HG03060 (cell line): Measurements from ENCODE around the gene CD44.
"Not testable (repeated sequence)": the region's sequence is repeated elsewhere in the genome, so short reads cannot be mapped to it uniquely, and the experiment has no call there.

ENCODE experiments used
- ATAC-seq: cut with Tn5 transposase; IDR thresholded peaks from one replicate; pipeline ENCODE4 v1.9.1; 2021; ENCODE audit warnings: low read depth, moderate number of reproducible peaks; ENCODE audit not compliant: unreplicated experiment

CD44 gene

GRCh38 chr11:35138943-35139721 is at the start of gene CD44:
TSS of gene CD44 (plus strand) at chr11:35139171. CDS start at chr11:35139304, 133 bp downstream.
- no peak for ATAC-seq

DNA sequence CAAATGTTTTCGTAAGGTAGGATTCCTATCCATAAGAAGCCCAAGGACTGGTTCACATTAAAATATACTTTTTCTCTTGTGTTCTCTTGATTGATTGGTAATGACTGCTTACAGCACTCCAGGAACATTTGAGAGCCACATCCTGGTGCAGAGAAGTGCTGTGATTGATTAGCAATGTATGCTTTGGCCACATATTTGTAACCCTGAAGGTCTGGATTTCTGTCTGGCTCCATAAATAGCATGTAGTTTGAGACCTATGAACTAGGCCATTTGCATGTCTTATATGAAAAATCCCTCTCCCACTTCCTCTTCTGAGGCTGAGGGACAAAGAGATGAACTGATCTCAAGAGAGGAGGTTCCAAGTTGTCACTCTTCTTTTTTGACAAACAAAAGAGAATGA is 49.3 kb upstream of the CD44 start:
- ATAC-seq, result no peak

GRCh38 chr11:35090125-35090524 is 48.8 kb upstream of the CD44 start:
- ATAC-seq, result no peak

- ATAC-seq, result not testable (repeated sequence)
These were observed 48.0 kb upstream of the CD44 start for GRCh38 chr11:35090991-35091390.

GRCh38 chr11:35096723-35097122 is 42.2 kb upstream of the CD44 start:
- ATAC-seq, result no peak

DNA sequence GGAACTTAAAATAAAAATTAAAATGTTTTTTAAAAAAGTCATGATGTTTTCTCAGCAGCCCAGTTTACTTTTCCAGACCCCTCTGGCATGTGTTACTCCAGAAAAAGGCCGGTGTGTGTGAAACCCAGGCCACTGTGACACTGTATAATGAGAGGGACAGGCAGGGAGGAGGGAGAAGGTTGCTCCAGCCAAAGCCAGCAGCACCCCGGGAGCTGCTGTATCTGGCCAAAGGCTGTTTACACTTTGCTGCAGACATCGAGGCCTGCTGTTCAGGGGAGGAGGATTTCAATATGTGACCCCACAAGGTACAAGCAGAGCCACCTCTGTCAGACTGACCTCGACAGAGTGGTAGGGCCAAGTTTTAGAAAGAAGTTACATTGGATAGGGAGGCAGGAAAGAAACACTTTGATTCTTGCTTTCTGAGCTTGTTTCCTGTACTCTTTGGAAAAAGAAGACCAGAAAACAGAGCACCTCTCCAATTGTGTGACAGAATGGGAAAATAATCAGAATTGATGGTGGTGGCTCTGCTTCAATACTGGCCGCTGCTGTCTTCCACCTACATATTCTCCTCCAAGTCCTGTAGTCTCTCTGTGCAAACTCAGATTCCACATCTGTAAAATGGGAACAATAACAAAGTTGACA is 41.0 kb upstream of the CD44 start:
- ATAC-seq, result no peak

GRCh38 chr11:35098855-35099254 is 40.1 kb upstream of the CD44 start:
- no peak for ATAC-seq

DNA sequence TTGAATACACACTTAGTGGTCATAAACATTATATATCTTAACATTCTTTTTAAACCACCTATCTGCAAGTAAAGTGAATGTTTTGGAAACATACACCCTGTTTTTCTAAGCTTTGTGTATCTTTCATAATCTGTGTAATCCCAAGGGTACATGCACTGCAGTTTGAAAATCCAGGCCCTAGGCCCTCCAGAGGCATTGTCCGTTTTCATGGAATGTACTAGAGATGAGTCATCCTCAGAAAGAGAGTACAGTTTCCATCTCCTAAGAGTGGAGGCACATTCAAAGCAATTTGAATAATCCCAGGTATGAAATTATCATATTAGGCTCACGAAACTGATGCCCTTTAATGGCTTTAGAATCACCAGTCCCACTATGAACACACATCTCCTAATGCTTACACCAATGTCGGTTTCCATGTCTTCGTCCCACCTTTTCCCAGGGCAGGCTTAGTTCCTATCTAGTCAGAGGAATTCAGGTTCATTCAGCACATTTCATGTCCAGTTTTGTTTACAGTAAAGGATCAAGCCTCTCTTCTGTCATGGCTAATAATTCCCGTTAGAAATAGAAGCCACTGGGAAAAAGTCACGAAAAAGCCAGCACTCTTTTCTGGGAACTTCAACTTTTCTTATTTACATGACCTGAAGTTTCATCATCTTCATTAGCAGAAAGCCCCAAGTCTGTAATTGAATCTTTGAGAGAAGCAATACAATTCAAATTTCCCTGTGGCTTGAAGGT is 39.5 kb upstream of the CD44 start:
- no peak for ATAC-seq

- no peak for ATAC-seq
These were observed 39.0 kb upstream of the CD44 start for GRCh38 chr11:35100013-35100383.

DNA sequence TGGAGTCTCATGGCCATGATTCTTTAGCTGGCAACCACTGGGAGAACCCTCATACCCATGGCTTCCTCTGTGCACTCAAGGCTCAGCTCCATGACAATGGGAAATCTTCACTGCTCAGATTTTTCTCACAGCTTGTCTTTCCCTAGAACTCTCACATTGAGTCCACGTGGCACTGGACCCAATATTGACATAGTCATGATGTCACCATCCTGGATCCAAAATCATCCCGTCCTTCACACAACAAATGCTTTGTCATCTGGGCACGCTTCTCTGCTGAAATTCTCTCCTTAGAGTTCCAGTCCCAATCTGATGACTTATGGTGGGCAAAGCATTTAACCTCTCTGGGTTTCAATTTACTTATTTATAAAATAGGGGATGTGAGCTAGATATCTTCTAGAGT is 37.7 kb upstream of the CD44 start:
- no peak for ATAC-seq

DNA sequence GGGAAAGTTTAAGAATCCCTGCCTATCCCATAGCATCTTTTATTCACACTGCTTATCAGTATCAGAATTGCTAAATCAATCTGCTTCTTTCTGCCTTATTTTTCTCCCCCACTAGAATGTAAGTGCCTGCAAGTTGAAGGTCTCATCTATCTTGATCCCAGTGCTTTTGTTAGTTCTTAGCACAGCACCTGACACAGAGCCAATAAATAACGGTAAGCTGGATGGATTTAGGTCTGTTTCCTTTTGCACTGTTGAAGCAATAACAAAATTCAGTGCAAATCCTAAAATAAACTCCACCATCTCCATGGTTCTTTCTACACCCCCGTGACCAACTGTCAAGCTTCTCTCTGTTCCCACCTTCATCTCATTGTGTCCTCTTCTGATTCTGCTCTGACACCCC is 36.7 kb upstream of the CD44 start:
- ATAC-seq, result no peak

DNA sequence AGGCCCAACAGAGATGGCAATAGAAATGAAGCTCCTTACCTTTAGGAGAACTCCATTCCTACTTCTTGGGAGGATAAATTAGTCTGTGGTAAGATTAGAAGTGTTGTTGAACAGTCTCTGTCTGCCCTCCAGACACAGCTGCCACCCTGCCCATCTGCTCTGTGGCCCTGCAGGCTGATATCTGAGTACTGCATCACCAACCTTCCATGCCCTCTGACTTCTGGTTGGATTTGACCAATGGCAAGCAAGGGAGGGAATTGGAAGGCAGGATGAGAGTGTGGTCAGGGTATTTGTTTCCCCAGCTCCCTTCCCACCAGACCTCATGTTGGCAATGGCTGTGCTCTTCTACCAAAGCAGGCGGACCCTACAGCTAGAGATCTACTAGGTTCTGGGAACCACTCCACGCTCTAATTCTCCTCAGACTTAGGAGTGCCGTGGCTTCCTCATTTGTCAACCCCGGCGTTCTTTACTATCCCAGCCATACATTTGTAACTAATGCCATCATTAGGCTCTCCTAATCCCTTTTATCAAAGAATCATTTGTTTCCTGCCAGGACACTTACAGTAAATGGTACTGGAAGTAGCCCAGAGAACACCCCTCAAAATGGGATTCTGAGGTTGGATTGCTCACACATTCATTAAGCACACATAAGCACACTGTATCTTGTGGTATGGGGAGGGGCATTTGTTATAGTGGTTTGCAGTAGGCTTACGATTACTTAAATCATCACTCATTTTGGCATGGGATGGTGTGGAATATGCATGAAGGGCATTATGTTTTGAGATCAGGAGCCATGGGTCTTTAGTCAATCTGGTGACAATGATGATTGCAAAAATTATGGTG is 35.4 kb upstream of the CD44 start:
- ATAC-seq, result no peak

DNA sequence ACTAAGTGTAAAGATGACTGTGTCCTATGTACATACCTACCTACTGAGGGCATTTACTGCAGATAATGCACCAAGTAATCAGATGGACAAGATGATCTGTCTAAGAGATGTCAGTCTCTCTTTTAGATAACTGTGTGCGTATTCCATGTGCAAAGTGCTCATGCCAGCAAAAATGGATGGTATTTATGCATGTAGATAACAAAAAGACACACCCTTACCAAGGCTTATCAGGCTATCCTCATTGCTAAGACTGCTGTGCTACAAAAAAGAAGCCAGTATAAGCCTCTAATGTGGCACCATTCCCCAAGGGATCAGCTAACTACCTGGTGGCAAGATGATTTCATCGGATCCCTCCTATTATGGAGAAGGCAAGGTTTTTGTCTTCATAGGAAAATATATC is 34.3 kb upstream of the CD44 start:
- no peak for ATAC-seq

GRCh38 chr11:35105319-35106079 is 33.5 kb upstream of the CD44 start:
- ATAC-seq, result no peak

- no peak for ATAC-seq
These were observed 32.4 kb upstream of the CD44 start for GRCh38 chr11:35106595-35106994.

DNA sequence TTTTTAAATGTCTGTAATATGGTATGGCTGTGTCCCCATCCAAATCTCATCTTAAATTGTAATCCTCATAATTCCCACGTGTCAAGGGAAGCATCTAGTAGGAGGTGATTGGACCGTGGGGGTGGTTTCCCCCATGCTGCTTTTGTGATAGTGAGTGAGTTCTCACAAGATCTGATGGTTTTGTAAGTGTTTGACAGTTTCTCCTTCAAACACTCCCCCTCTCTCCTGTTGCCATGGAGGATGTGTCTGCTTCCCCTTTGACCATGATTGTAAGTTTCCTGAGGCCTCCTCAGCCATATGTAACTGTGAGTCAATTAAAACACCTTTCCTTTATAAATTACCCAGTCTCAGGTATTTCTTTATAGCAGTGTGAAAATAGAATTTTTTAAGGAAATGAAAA is 31.1 kb upstream of the CD44 start:
- no peak for ATAC-seq

DNA sequence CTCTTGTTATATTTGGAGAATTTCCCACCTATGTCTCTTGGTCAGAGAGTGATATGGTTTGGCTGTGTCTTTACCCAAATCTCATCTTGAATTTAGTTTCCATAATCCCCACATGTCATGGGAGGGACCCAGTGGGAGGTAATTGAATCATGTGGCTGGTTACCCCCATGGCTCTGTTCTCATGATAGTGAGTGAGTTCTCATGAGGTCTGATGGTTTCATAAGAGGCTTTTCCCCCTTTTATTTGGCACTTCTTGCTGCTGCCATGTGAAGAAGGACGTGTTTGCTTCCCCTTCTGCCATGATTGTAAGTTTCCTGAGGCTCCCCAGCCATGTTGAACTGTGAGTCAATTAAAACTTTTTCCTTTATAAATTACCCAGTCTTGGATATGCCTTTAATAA is 30.6 kb upstream of the CD44 start:
- not testable (repeated sequence) for ATAC-seq

GRCh38 chr11:35109041-35109440 is 29.9 kb upstream of the CD44 start:
- ATAC-seq, result no peak

DNA sequence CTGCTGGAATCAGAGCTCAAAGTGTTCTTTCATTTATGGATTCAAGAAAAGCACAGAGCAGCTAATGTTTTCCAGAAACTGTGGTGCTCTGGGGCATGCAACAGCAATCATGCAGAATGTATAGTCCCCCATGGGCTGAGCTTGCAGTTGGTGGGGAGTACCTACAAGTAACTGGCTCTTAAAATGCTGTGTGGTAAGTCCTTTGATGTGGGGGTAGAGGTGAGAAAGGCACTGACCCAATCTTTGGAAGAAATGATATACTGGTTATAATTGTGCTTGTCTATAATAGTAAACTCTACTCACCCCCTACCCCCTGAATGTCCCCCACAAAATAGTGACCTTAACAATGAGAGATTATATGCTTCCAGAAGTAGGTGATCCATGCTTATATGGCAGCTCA is 29.1 kb upstream of the CD44 start:
- no peak for ATAC-seq
